Sigmoid colon (tissue), 7 donors: ENCODE results near the gene NEK11. TPM values are rescaled to one million over a fixed set of nuclear protein-coding genes. Genes with fewer than 3 reads are reported as not detected.

Experiments used
- DNase-seq: peaks from one replicate; pipeline ENCODE4 v3.0.0-alpha.2; 2019
- H3K27ac ChIP-seq, 4 donors: fragments of 200-600 bp; sonication (generic); one replicate each; pipeline ENCODE4 v1.5.1; 2016 to 2019; ENCODE audit warnings: mild to moderate bottlenecking in 1 of 4
- H3K27me3 ChIP-seq, 3 donors: fragments of 200-600 bp; sonication (generic); one replicate each; pipeline ENCODE4 v1.5.1; 2019; ENCODE audit warnings: mild to moderate bottlenecking in 1 of 3
- H3K36me3 ChIP-seq, 4 donors: fragments of 200-600 bp; sonication (generic); one replicate each; pipeline ENCODE4 v1.5.1; 2016 to 2019
- H3K4me1 ChIP-seq, 4 donors: fragments of 200-600 bp; sonication (generic); one replicate each; pipeline ENCODE4 v1.5.1; 2017 to 2019
- H3K4me3 ChIP-seq, 4 donors: fragments of 200-600 bp; sonication (generic); one replicate each; pipeline ENCODE4 v1.5.1; 2017 to 2019; ENCODE audit warnings: mild to moderate bottlenecking in 2 of 4, moderate library complexity in 1 of 4
- H3K9me3 ChIP-seq, 4 donors: fragments of 200-600 bp in 3 of 4; sonication (generic) in 3 of 4; one replicate each; pipeline versions ENCODE4 v1.5.1 to v1.6.1; 2013 to 2019
- CTCF ChIP-seq, 4 experiments: fragments of 450-650 bp in 3 of 4; fragments of 200-600 bp in 1 of 4; IDR thresholded peaks; one replicate each; pipeline ENCODE4 v1.5.1; 2016 to 2019; ENCODE audit warnings: antibody characterized with exemption in 4 of 4, mild to moderate bottlenecking in 3 of 4, moderate library complexity in 2 of 4
- EP300 ChIP-seq, 4 donors: sonication (generic); formaldehyde crosslinking; IDR thresholded peaks; one replicate each; pipeline ENCODE4 v1.6.1; 2017; ENCODE audit warnings: antibody characterized with exemption in 4 of 4
- POLR2A ChIP-seq, 2 donors: fragments of 450-650 bp; IDR thresholded peaks; one replicate each; pipeline ENCODE4 v1.6.1; 2016; ENCODE audit warnings: antibody characterized with exemption in 2 of 2, mild to moderate bottlenecking in 2 of 2, moderate library complexity in 2 of 2
- POLR2AphosphoS5 ChIP-seq, 4 donors: sonication (generic); formaldehyde crosslinking; IDR thresholded peaks; one replicate each; pipeline ENCODE4 v1.6.1; 2017; ENCODE audit warnings: antibody characterized with exemption in 4 of 4
- WGBS, 2 donors: extraction: QIAGEN DNeasy Blood & Tissue Kit; methylation state at CpG; one replicate each; pipeline ENCODE4 v1.1.7; 2013; 5-methylcytosine and 5-hydroxymethylcytosine counted together
- intact Hi-C: fragments of 100-400 bp; cut with DNase I; formaldehyde crosslinking; loops from one replicate; pipeline ENCODE4 v1.15.1; 2023
- polyA plus RNA-seq, 3 donors: library from polyadenylated mRNA; stranded (reverse); fragments of 200-250 nt; gene quantifications; one replicate each; pipeline ENCODE4 v1.2.3, GENCODE V29; 2013
- total RNA-seq, 4 donors: library from RNA; depleted of rRNA; stranded (reverse); fragments of >200 nt; gene quantifications; one replicate each; pipeline ENCODE4 v1.1.0, GENCODE V29; 2016
- donor health status: healthy with polysubstance abuse.
- donor health status: Bipolar disorder and iron deficiency.
- donor health status: healthy.

Gene NEK11
- total and polyA plus RNA-seq, 7 donors = 1.6 to 12.2 (median 4.3) TPM

- intact Hi-C loops = no loop called here
- 97% methylated on average over 2 of the region's 2 CpGs for WGBS, 2 donors
- no peak for DNase-seq
- Histone ChIP-seq H3K9me3 (no peaks in the 10 kb centered on the region), H3K4me1 (no peaks in the 10 kb centered on the region), H3K36me3 (peaks cover 0 to 6% (median 0%) of the 10 kb centered on the region in 4 donors), H3K27me3 (no peaks in the 10 kb centered on the region), H3K27ac (no peak overlapping the region), H3K4me3 (no peak overlapping the region)
- no peak for TF ChIP-seq POLR2AphosphoS5 (IDR thresholded peaks at IDR 0.05)
- TF ChIP-seq CTCF (IDR thresholded peaks at IDR 0.05) = no peak
- no peak for TF ChIP-seq EP300 (IDR thresholded peaks at IDR 0.05)
- TF ChIP-seq POLR2A (IDR thresholded peaks at IDR 0.05) = no peak
Measured at GRCh38 chr3:131141770-131142169, 115.1 kb downstream of the NEK11 start.

GRCh38 chr3:131142580-131142979 is 115.9 kb downstream of the NEK11 start:
- intact Hi-C loops = no loop called here
- Histone ChIP-seq H3K4me1 (no peaks in the 10 kb centered on the region), H3K27ac (no peak overlapping the region), H3K36me3 (peaks cover 0 to 6% (median 0%) of the 10 kb centered on the region in 4 donors), H3K27me3 (no peaks in the 10 kb centered on the region), H3K4me3 (no peak overlapping the region), H3K9me3 (no peaks in the 10 kb centered on the region)
- WGBS, 2 donors = 95 to 96% methylated on average over 1 of the region's 1 CpG
- no peak for DNase-seq
- TF ChIP-seq POLR2A (IDR thresholded peaks at IDR 0.05) (no peak), POLR2AphosphoS5 (IDR thresholded peaks at IDR 0.05) (no peak)

GRCh38 chr3:131143802-131144201 is 117.1 kb downstream of the NEK11 start:
- Histone ChIP-seq H3K27me3 (no peaks in the 10 kb centered on the region), H3K9me3 (no peaks in the 10 kb centered on the region), H3K4me3 (no peak overlapping the region), H3K4me1 (no peaks in the 10 kb centered on the region), H3K36me3 (no peaks in the 10 kb centered on the region), H3K27ac (no peak overlapping the region)
- WGBS, 2 donors = 71 to 88% methylated on average over 1 of the region's 1 CpG
- TF ChIP-seq POLR2AphosphoS5 (IDR thresholded peaks at IDR 0.05) (no peak), CTCF (IDR thresholded peaks at IDR 0.05) (no peak), EP300 (IDR thresholded peaks at IDR 0.05) (no peak), POLR2A (IDR thresholded peaks at IDR 0.05) (no peak)
- no peak for DNase-seq
- intact Hi-C loops = no loop called here

- WGBS, 2 donors = 75 to 77% methylated on average over 3 of the region's 3 CpGs
- H3K36me3 ChIP-seq = no peaks in the 10 kb centered on the region
- DNase-seq = no peak
Measured at GRCh38 chr3:131147534-131147933, 120.9 kb downstream of the NEK11 start.

GRCh38 chr3:131158434-131158833 is 131.8 kb downstream of the NEK11 start:
- intact Hi-C loops = no loop called here
- H3K9me3 ChIP-seq = no peaks in the 10 kb centered on the region
- peak; percentile 57 for DNase-seq
- H3K27me3 ChIP-seq = no peaks in the 10 kb centered on the region
- 93 to 95% methylated on average over 4 of the region's 4 CpGs for WGBS, 2 donors
- no peaks in the 10 kb centered on the region for H3K36me3 ChIP-seq
- no peak overlapping the region for H3K27ac ChIP-seq
- H3K4me1 ChIP-seq = no peaks in the 10 kb centered on the region
- no peak overlapping the region for H3K4me3 ChIP-seq
- TF ChIP-seq POLR2A (IDR thresholded peaks at IDR 0.05) = no peak
- TF ChIP-seq CTCF (IDR thresholded peaks at IDR 0.05) = no peak
- no peak for TF ChIP-seq EP300 (IDR thresholded peaks at IDR 0.05)
- no peak for TF ChIP-seq POLR2AphosphoS5 (IDR thresholded peaks at IDR 0.05)

More at GRCh38 chr3:131147534-131147933, 120.9 kb downstream of the NEK11 start:
- no peak for TF ChIP-seq EP300 (IDR thresholded peaks at IDR 0.05)
- intact Hi-C loops = no loop called here
- Histone ChIP-seq H3K4me3 (no peak overlapping the region), H3K27ac (no peak overlapping the region), H3K27me3 (no peaks in the 10 kb centered on the region), H3K9me3 (no peaks in the 10 kb centered on the region), H3K4me1 (no peaks in the 10 kb centered on the region)

- Histone ChIP-seq H3K4me1 (no peaks in the 10 kb centered on the region), H3K36me3 (peaks cover 0 to 2% (median 0%) of the 10 kb centered on the region in 4 donors), H3K4me3 (no peak overlapping the region), H3K27ac (no peak overlapping the region), H3K9me3 (no peaks in the 10 kb centered on the region), H3K27me3 (no peaks in the 10 kb centered on the region)
- no peak for DNase-seq
- 69 to 83% methylated on average over 5 of the region's 5 CpGs for WGBS, 2 donors
- no peak for TF ChIP-seq POLR2A (IDR thresholded peaks at IDR 0.05)
- no peak for TF ChIP-seq EP300 (IDR thresholded peaks at IDR 0.05)
- no peak for TF ChIP-seq POLR2AphosphoS5 (IDR thresholded peaks at IDR 0.05)
- no peak for TF ChIP-seq CTCF (IDR thresholded peaks at IDR 0.05)
- intact Hi-C loops = no loop called here
Measured at GRCh38 chr3:131162516-131162915, 135.8 kb downstream of the NEK11 start.
